ENCODE data around the gene ST3GAL5.
A peak's percentile ranks its signal among the peaks of the same experiment; 100 is the strongest.
"Not testable (repeated sequence)": the region's sequence is repeated elsewhere in the genome, so short reads cannot be mapped to it uniquely, and the experiment has no call there.

The ST3GAL5 gene

GRCh38 chr2:85899849-85900248 lies 11.1 kb upstream of the ST3GAL5 start:
- no peak overlapping the region for H3K27ac Mint-ChIP-seq
- no peak for DNase-seq
- no peak for TF ChIP-seq CTCF (IDR thresholded peaks at IDR 0.05)
- H3K4me3 Mint-ChIP-seq, result no peak overlapping the region
- H3K27me3 Mint-ChIP-seq (ENCODE audit: low read depth, poor library complexity), result peaks cover 7% of the 10 kb centered on the region
- peaks cover 5% of the 10 kb centered on the region for H3K36me3 Mint-ChIP-seq (ENCODE audit: low read depth)
- H3K4me1 Mint-ChIP-seq, result peaks cover 10% of the 10 kb centered on the region
- H3K9me3 Mint-ChIP-seq, result peaks cover 27% of the 10 kb centered on the region

GRCh38 chr2:85899284-85899683 lies 10.5 kb upstream of the ST3GAL5 start:
- H3K36me3 Mint-ChIP-seq (ENCODE audit: low read depth), result peaks cover 7% of the 10 kb centered on the region
- peaks cover 12% of the 10 kb centered on the region for H3K4me1 Mint-ChIP-seq
- TF ChIP-seq CTCF (IDR thresholded peaks at IDR 0.05), result no peak
- H3K27me3 Mint-ChIP-seq (ENCODE audit: low read depth, poor library complexity), result peaks cover 3% of the 10 kb centered on the region
- no peak overlapping the region for H3K27ac Mint-ChIP-seq
- H3K9me3 Mint-ChIP-seq, result peaks cover 33% of the 10 kb centered on the region
- no peak for DNase-seq
- no peak overlapping the region for H3K4me3 Mint-ChIP-seq

DNA sequence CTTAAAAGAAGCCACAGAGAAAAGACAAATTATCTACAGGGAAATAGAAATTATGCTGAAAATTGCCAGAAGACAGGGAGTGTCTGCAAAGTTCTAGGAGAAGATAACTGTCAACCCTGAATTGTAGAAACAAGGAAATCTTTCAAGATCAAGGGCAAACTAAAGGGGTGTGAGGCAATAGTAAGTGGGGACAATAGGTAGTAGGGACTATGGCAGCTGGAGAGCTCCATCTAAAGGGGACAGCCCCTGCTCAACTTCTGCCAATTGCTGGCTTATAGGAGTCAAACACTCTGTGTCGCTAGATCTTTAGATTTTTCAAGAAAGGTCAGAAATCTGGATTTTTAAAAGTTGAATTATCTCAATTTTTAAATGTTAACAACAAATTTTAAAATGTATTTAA lies 10.1 kb upstream of the ST3GAL5 start:
- H3K27me3 Mint-ChIP-seq (ENCODE audit: low read depth, poor library complexity), result peaks cover 3% of the 10 kb centered on the region
- no peak overlapping the region for H3K4me3 Mint-ChIP-seq
- H3K27ac Mint-ChIP-seq, result no peak overlapping the region
- no peak for DNase-seq
- peaks cover 37% of the 10 kb centered on the region for H3K9me3 Mint-ChIP-seq
- H3K36me3 Mint-ChIP-seq (ENCODE audit: low read depth), result peaks cover 9% of the 10 kb centered on the region
- no peak for TF ChIP-seq CTCF (IDR thresholded peaks at IDR 0.05)
- peaks cover 16% of the 10 kb centered on the region for H3K4me1 Mint-ChIP-seq

GRCh38 chr2:85894554-85895278 lies 5.9 kb upstream of the ST3GAL5 start:
- not testable (repeated sequence) for H3K4me3 Mint-ChIP-seq; DNase-seq; H3K27me3 Mint-ChIP-seq (ENCODE audit: low read depth, poor library complexity); H3K36me3 Mint-ChIP-seq (ENCODE audit: low read depth)
- Mint-ChIP-seq H3K9me3 (peaks cover 39% of the 10 kb centered on the region), H3K27ac (peak overlapping the region; percentile 11), H3K4me1 (peaks cover 36% of the 10 kb centered on the region)

DNA sequence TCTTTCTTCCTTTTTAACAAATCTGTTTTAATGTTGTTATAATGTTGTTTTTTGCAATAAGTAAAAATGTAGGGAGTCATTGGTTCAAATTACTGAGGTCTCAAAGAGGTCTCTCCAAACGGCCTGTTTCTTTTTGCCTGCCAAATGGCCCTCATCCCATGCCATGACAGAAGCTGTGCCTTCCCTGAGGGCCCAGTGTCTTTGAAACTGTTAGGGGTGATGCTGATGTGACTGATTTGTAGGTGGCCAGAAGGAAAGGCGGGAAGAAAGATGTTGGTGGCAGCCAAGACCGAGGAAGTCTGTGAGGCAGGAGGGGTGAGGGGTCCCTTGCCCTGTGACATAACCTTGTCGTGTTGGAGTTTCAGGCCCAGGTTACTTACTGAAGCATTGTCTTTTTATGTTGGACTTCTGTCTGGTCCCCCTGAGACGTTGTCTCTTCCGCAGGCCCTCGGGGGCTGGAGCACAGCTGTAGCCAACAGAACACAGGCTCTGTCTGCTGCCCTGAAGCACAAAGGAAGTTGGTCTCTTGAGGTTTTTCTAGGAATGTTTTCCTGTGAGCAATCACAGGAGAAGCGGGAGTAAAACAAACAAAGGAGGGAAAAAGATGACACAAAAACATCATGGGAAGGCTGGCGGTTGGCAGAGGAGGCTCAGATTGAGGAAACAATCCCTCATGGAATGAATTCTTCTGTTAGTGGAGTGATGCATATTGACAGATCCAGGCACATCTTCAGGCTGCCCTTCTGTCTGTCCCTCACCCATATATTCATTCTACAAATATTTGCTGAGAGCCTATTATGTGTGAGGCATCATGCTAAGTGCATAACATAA lies 4.9 kb upstream of the ST3GAL5 start:
- no peak for DNase-seq
- H3K4me3 Mint-ChIP-seq, result no peak overlapping the region
- no peak for TF ChIP-seq CTCF (IDR thresholded peaks at IDR 0.05)

GRCh38 chr2:85892216-85892944 lies 3.6 kb upstream of the ST3GAL5 start:
- H3K36me3 Mint-ChIP-seq (ENCODE audit: low read depth), result peaks cover 9% of the 10 kb centered on the region
- no peak overlapping the region for H3K27ac Mint-ChIP-seq
- TF ChIP-seq CTCF (IDR thresholded peaks at IDR 0.05), result no peak
- DNase-seq, result no peak
- no peak overlapping the region for H3K4me3 Mint-ChIP-seq
- H3K27me3 Mint-ChIP-seq (ENCODE audit: low read depth, poor library complexity), result peaks cover 11% of the 10 kb centered on the region
- peaks cover 31% of the 10 kb centered on the region for H3K9me3 Mint-ChIP-seq
- peaks cover 51% of the 10 kb centered on the region for H3K4me1 Mint-ChIP-seq

More for the DNA sequence above, 4.9 kb upstream of the ST3GAL5 start:
- peaks cover 39% of the 10 kb centered on the region for H3K9me3 Mint-ChIP-seq
- H3K36me3 Mint-ChIP-seq (ENCODE audit: low read depth), result peaks cover 9% of the 10 kb centered on the region
- H3K4me1 Mint-ChIP-seq, result peaks cover 43% of the 10 kb centered on the region
- peak overlapping the region; percentile 84 for H3K27ac Mint-ChIP-seq
- H3K27me3 Mint-ChIP-seq (ENCODE audit: low read depth, poor library complexity), result peaks cover 5% of the 10 kb centered on the region
